NCI-H345 (cell line): Measurements from ENCODE around the gene BAIAP2L2.
"Not testable (repeated sequence)": the region's sequence is repeated elsewhere in the genome, so short reads cannot be mapped to it uniquely, and the experiment has no call there.

ENCODE experiments used
- DNase-seq: peaks from one replicate; lab custom pipeline; 2025; lab: John Stamatoyannopoulos, UW

The BAIAP2L2 gene

GRCh38 chr22:38110008-38110862, at the start of gene BAIAP2L2:
TSS of gene BAIAP2L2 (minus strand) at chr22:38110684. CDS start at chr22:38110525, 159 bp downstream.
- no peak for DNase-seq

GRCh38 chr22:38155703-38156102, 45.2 kb upstream of the BAIAP2L2 start:
- no peak for DNase-seq

GRCh38 chr22:38154563-38154915, 44.1 kb upstream of the BAIAP2L2 start:
- DNase-seq: not testable (repeated sequence)

GRCh38 chr22:38153821-38154562, 43.5 kb upstream of the BAIAP2L2 start:
- no peak for DNase-seq

- DNase-seq: no peak
Observed at GRCh38 chr22:38151126-38151500, 40.6 kb upstream of the BAIAP2L2 start.

- no peak for DNase-seq
Observed at GRCh38 chr22:38148245-38148644, 37.8 kb upstream of the BAIAP2L2 start.

GRCh38 chr22:38146166-38146565, 35.7 kb upstream of the BAIAP2L2 start:
- DNase-seq: not testable (repeated sequence)

- no peak for DNase-seq
Observed at GRCh38 chr22:38144025-38144405, 33.5 kb upstream of the BAIAP2L2 start.

GRCh38 chr22:38142606-38143005, 32.1 kb upstream of the BAIAP2L2 start:
- DNase-seq: no peak

- no peak for DNase-seq
Observed at GRCh38 chr22:38141217-38141973, 30.9 kb upstream of the BAIAP2L2 start.

- DNase-seq: no peak
Observed at GRCh38 chr22:38139901-38140300, 29.4 kb upstream of the BAIAP2L2 start.

GRCh38 chr22:38138961-38139360, 28.5 kb upstream of the BAIAP2L2 start:
- DNase-seq: no peak

GRCh38 chr22:38137876-38138687, 27.6 kb upstream of the BAIAP2L2 start:
- no peak for DNase-seq

GRCh38 chr22:38136607-38137006, 26.1 kb upstream of the BAIAP2L2 start:
- DNase-seq: no peak

- no peak for DNase-seq
Observed at GRCh38 chr22:38135133-38135706, 24.7 kb upstream of the BAIAP2L2 start.

- DNase-seq: no peak
Observed at GRCh38 chr22:38133331-38133730, 22.8 kb upstream of the BAIAP2L2 start.

- DNase-seq: no peak
Observed at GRCh38 chr22:38132794-38133193, 22.3 kb upstream of the BAIAP2L2 start.

GRCh38 chr22:38132136-38132535, 21.7 kb upstream of the BAIAP2L2 start:
- DNase-seq: no peak

- DNase-seq: no peak
Observed at GRCh38 chr22:38131399-38131798, 20.9 kb upstream of the BAIAP2L2 start.

GRCh38 chr22:38129856-38130255, 19.4 kb upstream of the BAIAP2L2 start:
- no peak for DNase-seq

- no peak for DNase-seq
Observed at GRCh38 chr22:38129021-38129420, 18.5 kb upstream of the BAIAP2L2 start.
